ENCODE measurements around the gene FBRSL1. TPM values are rescaled to one million over a fixed set of nuclear protein-coding genes. Genes with fewer than 3 reads are reported as not detected.

Gene FBRSL1
- total and polyA plus RNA-seq, 4 donors = 2.5 to 35.5 (median 5.6) TPM

DNA sequence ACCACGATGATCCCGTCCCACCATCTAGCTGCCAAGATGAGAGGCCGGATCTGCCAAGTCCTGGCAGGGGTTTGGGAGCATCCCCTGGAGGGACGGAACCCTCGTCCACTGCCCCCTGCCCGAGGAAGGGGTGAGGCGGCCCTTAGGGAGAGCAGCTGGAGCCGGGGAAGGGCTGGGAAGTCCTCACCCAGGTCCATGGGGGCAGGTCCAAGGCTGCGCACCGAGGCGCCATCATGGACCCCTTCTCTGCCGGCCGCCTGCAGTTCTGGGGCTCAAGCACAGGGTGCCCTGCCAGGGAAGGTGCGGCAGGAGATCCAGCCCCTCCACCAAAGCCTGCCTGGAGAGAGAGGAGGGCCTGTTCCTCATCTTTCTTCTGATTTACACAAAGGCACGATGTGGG lies 17.6 kb upstream of the FBRSL1 start:
- H3K27me3 ChIP-seq (ENCODE audit: control insufficient read depth in 4 of 4, insufficient read depth in 4 of 4, low read length in 3 of 4) = no peaks in the 10 kb centered on the region
- no peak overlapping the region for H3K27ac ChIP-seq (ENCODE audit: low read depth in 1 of 2, low read length in 2 of 2)
- H3K9ac ChIP-seq (ENCODE audit: low read depth in 1 of 2, low read length in 2 of 2) = no peak overlapping the region
- no peaks in the 10 kb centered on the region for H3K4me1 ChIP-seq (ENCODE audit: control insufficient read depth in 4 of 4, insufficient read depth in 4 of 4, low read length in 3 of 4)
- no peaks in the 10 kb centered on the region for H3K9me3 ChIP-seq (ENCODE audit: control insufficient read depth in 4 of 4, low read length in 3 of 4)
- no peak overlapping the region for H3K4me3 ChIP-seq (ENCODE audit: low read depth in 1 of 3, low read length in 3 of 3)
- DNase-seq (ENCODE audit: low spot score) = no peak
- 84% methylated on average over 15 of the region's 15 CpGs for whole genome bisulfite sequencing
- H3K36me3 ChIP-seq (ENCODE audit: control insufficient read depth in 4 of 4, insufficient read depth in 3 of 4, low read depth in 1 of 4, low read length in 3 of 4) = no peaks in the 10 kb centered on the region
- TF ChIP-seq HNF4G (IDR thresholded peaks at IDR 0.05) (no peak), YY1 (IDR thresholded peaks at IDR 0.05) (no peak), NR2F2 (IDR thresholded peaks at IDR 0.05) (no peak), JUND (IDR thresholded peaks at IDR 0.05) (no peak), FOXA2 (IDR thresholded peaks at IDR 0.05) (no peak), FOXA1 (IDR thresholded peaks at IDR 0.05) (no peak), TAF1 (conservative IDR thresholded peaks at IDR 0.05) (no peak), SP1 (IDR thresholded peaks at IDR 0.05) (no peak), RAD21 (IDR thresholded peaks at IDR 0.05) (no peak), RXRA (IDR thresholded peaks at IDR 0.05) (no peak), GABPA (IDR thresholded peaks at IDR 0.05 in 1 of 2, conservative IDR thresholded peaks at IDR 0.05 in 1 of 2) (no peak), EGR1 (IDR thresholded peaks at IDR 0.05; ENCODE audit: low read depth in 2 of 2) (no peak), HNF4A (conservative IDR thresholded peaks at IDR 0.05) (no peak)
- TF ChIP-seq, protein P1, sequence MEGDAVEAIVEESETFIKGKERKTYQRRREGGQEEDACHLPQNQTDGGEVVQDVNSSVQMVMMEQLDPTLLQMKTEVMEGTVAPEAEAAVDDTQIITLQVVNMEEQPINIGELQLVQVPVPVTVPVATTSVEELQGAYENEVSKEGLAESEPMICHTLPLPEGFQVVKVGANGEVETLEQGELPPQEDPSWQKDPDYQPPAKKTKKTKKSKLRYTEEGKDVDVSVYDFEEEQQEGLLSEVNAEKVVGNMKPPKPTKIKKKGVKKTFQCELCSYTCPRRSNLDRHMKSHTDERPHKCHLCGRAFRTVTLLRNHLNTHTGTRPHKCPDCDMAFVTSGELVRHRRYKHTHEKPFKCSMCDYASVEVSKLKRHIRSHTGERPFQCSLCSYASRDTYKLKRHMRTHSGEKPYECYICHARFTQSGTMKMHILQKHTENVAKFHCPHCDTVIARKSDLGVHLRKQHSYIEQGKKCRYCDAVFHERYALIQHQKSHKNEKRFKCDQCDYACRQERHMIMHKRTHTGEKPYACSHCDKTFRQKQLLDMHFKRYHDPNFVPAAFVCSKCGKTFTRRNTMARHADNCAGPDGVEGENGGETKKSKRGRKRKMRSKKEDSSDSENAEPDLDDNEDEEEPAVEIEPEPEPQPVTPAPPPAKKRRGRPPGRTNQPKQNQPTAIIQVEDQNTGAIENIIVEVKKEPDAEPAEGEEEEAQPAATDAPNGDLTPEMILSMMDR (IDR thresholded peaks at IDR 0.05; ENCODE audit: low read depth, low read length, missing input control) = no peak
- TF ChIP-seq, protein P2, sequence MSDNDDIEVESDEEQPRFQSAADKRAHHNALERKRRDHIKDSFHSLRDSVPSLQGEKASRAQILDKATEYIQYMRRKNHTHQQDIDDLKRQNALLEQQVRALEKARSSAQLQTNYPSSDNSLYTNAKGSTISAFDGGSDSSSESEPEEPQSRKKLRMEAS (IDR thresholded peaks at IDR 0.05) = no peak
- TF ChIP-seq, protein P3, sequence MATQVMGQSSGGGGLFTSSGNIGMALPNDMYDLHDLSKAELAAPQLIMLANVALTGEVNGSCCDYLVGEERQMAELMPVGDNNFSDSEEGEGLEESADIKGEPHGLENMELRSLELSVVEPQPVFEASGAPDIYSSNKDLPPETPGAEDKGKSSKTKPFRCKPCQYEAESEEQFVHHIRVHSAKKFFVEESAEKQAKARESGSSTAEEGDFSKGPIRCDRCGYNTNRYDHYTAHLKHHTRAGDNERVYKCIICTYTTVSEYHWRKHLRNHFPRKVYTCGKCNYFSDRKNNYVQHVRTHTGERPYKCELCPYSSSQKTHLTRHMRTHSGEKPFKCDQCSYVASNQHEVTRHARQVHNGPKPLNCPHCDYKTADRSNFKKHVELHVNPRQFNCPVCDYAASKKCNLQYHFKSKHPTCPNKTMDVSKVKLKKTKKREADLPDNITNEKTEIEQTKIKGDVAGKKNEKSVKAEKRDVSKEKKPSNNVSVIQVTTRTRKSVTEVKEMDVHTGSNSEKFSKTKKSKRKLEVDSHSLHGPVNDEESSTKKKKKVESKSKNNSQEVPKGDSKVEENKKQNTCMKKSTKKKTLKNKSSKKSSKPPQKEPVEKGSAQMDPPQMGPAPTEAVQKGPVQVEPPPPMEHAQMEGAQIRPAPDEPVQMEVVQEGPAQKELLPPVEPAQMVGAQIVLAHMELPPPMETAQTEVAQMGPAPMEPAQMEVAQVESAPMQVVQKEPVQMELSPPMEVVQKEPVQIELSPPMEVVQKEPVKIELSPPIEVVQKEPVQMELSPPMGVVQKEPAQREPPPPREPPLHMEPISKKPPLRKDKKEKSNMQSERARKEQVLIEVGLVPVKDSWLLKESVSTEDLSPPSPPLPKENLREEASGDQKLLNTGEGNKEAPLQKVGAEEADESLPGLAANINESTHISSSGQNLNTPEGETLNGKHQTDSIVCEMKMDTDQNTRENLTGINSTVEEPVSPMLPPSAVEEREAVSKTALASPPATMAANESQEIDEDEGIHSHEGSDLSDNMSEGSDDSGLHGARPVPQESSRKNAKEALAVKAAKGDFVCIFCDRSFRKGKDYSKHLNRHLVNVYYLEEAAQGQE (IDR thresholded peaks at IDR 0.05) = no peak
- TF ChIP-seq, protein P4, sequence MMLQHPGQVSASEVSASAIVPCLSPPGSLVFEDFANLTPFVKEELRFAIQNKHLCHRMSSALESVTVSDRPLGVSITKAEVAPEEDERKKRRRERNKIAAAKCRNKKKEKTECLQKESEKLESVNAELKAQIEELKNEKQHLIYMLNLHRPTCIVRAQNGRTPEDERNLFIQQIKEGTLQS (IDR thresholded peaks at IDR 0.05) = no peak
- TF ChIP-seq, protein P5, sequence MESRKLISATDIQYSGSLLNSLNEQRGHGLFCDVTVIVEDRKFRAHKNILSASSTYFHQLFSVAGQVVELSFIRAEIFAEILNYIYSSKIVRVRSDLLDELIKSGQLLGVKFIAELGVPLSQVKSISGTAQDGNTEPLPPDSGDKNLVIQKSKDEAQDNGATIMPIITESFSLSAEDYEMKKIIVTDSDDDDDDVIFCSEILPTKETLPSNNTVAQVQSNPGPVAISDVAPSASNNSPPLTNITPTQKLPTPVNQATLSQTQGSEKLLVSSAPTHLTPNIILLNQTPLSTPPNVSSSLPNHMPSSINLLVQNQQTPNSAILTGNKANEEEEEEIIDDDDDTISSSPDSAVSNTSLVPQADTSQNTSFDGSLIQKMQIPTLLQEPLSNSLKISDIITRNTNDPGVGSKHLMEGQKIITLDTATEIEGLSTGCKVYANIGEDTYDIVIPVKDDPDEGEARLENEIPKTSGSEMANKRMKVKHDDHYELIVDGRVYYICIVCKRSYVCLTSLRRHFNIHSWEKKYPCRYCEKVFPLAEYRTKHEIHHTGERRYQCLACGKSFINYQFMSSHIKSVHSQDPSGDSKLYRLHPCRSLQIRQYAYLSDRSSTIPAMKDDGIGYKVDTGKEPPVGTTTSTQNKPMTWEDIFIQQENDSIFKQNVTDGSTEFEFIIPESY (IDR thresholded peaks at IDR 0.05) = no peak

Data from liver (tissue), 9 donors.